ENCODE measurements around the gene KCNMB1. TPM values are rescaled to one million over a fixed set of nuclear protein-coding genes. Genes with fewer than 3 reads are reported as not detected.

The KCNMB1 gene
- total RNA-seq, 2 experiments from 2014 or later: 0.05 TPM; not detected in 1

- CTCF ChIA-PET: interaction anchor here (0.5 to 1.2 kb wide), 5 partner anchors 10 to 228 kb away, joined by 3 to 4 read pairs (median 4); no protein-coding TSS in a partner anchor
- Mint-ChIP-seq H3K4me3 (no peak overlapping the region), H3K36me3 (ENCODE audit: low read depth) (no peaks in the 10 kb centered on the region), H3K27me3 (ENCODE audit: low read depth) (no peaks in the 10 kb centered on the region), H3K27ac (no peak overlapping the region), H3K9me3 (no peaks in the 10 kb centered on the region), H3K4me1 (ENCODE audit: low read depth) (peaks cover under 1% of the 10 kb centered on the region)
- intact Hi-C loops (cut with micrococcal nuclease): no loop called here
- no peak for DNase-seq
These were observed 21.9 kb upstream of the KCNMB1 start for GRCh38 chr5:170411100-170411499.

GRCh38 chr5:170410401-170410800 is 21.2 kb upstream of the KCNMB1 start:
- no peaks in the 10 kb centered on the region for H3K4me1 Mint-ChIP-seq (ENCODE audit: low read depth)

GRCh38 chr5:170408877-170409660 is 19.9 kb upstream of the KCNMB1 start:
- CTCF ChIA-PET: interaction anchor here (3.6 kb wide), 1 partner anchor 10 kb away, joined by 9 read pairs; no protein-coding TSS in a partner anchor
- Mint-ChIP-seq H3K4me3 (no peak overlapping the region), H3K27ac (no peak overlapping the region), H3K36me3 (ENCODE audit: low read depth) (no peaks in the 10 kb centered on the region), H3K4me1 (ENCODE audit: low read depth) (no peaks in the 10 kb centered on the region), H3K9me3 (no peaks in the 10 kb centered on the region), H3K27me3 (ENCODE audit: low read depth) (no peaks in the 10 kb centered on the region)
- intact Hi-C loops (cut with micrococcal nuclease): no loop called here
- no peak for DNase-seq

More at GRCh38 chr5:170410401-170410800, 21.2 kb upstream of the KCNMB1 start:
- Mint-ChIP-seq H3K27me3 (ENCODE audit: low read depth) (no peaks in the 10 kb centered on the region), H3K4me3 (no peak overlapping the region), H3K27ac (no peak overlapping the region), H3K9me3 (no peaks in the 10 kb centered on the region), H3K36me3 (ENCODE audit: low read depth) (no peaks in the 10 kb centered on the region)
- intact Hi-C loops (cut with micrococcal nuclease): no loop called here
- DNase-seq: no peak
- CTCF ChIA-PET: interaction anchor here (0.5 to 1.2 kb wide), 5 partner anchors 9 to 227 kb away, joined by 3 to 4 read pairs (median 4); no protein-coding TSS in a partner anchor

GRCh38 chr5:170408226-170408625 is 19.1 kb upstream of the KCNMB1 start:
- DNase-seq: no peak
- H3K9me3 Mint-ChIP-seq: no peaks in the 10 kb centered on the region
- H3K4me1 Mint-ChIP-seq (ENCODE audit: low read depth): no peaks in the 10 kb centered on the region
- no peaks in the 10 kb centered on the region for H3K27me3 Mint-ChIP-seq (ENCODE audit: low read depth)
- intact Hi-C loops (cut with micrococcal nuclease): no loop called here
- CTCF ChIA-PET: interaction anchor here (1.0 to 3.6 kb wide), 3 partner anchors 11 to 223 kb away, joined by 4 to 9 read pairs (median 4); no protein-coding TSS in a partner anchor
- H3K4me3 Mint-ChIP-seq: no peak overlapping the region
- H3K27ac Mint-ChIP-seq: no peak overlapping the region
- no peaks in the 10 kb centered on the region for H3K36me3 Mint-ChIP-seq (ENCODE audit: low read depth)

GRCh38 chr5:170407062-170407461 is 17.9 kb upstream of the KCNMB1 start:
- CTCF ChIA-PET: interaction anchor here (3.6 kb wide), 1 partner anchor 12 kb away, joined by 9 read pairs; no protein-coding TSS in a partner anchor
- Mint-ChIP-seq H3K36me3 (ENCODE audit: low read depth) (no peaks in the 10 kb centered on the region), H3K27ac (no peak overlapping the region), H3K27me3 (ENCODE audit: low read depth) (no peaks in the 10 kb centered on the region), H3K9me3 (no peaks in the 10 kb centered on the region), H3K4me1 (ENCODE audit: low read depth) (no peaks in the 10 kb centered on the region), H3K4me3 (no peak overlapping the region)
- DNase-seq: no peak
- intact Hi-C loops (cut with micrococcal nuclease): no loop called here

GRCh38 chr5:170405817-170406216 is 16.6 kb upstream of the KCNMB1 start:
- no peaks in the 10 kb centered on the region for H3K4me1 Mint-ChIP-seq (ENCODE audit: low read depth)
- no peaks in the 10 kb centered on the region for H3K9me3 Mint-ChIP-seq
- CTCF ChIA-PET: interaction anchor here (0.6 to 3.6 kb wide), 3 partner anchors 13 to 17 kb away, joined by 3 to 9 read pairs (median 4); no protein-coding TSS in a partner anchor
- no peaks in the 10 kb centered on the region for H3K36me3 Mint-ChIP-seq (ENCODE audit: low read depth)
- DNase-seq: no peak
- H3K4me3 Mint-ChIP-seq: no peak overlapping the region
- no peaks in the 10 kb centered on the region for H3K27me3 Mint-ChIP-seq (ENCODE audit: low read depth)
- no peak overlapping the region for H3K27ac Mint-ChIP-seq
- intact Hi-C loops (cut with micrococcal nuclease): no loop called here

- no peaks in the 10 kb centered on the region for H3K36me3 Mint-ChIP-seq (ENCODE audit: low read depth)
These were observed 15.2 kb upstream of the KCNMB1 start for GRCh38 chr5:170404398-170404797.

GRCh38 chr5:170403675-170404074 is 14.5 kb upstream of the KCNMB1 start:
- DNase-seq: no peak
- Mint-ChIP-seq H3K27ac (no peak overlapping the region), H3K4me3 (no peak overlapping the region), H3K27me3 (ENCODE audit: low read depth) (no peaks in the 10 kb centered on the region), H3K4me1 (ENCODE audit: low read depth) (no peaks in the 10 kb centered on the region), H3K36me3 (ENCODE audit: low read depth) (no peaks in the 10 kb centered on the region), H3K9me3 (no peaks in the 10 kb centered on the region)
- intact Hi-C loops (cut with micrococcal nuclease): no loop called here
- CTCF ChIA-PET: interaction anchor here (0.9 to 1.7 kb wide), 5 partner anchors 15 to 180 kb away, joined by 3 to 5 read pairs (median 4); no protein-coding TSS in a partner anchor

More at GRCh38 chr5:170404398-170404797, 15.2 kb upstream of the KCNMB1 start:
- no peak for DNase-seq
- intact Hi-C loops (cut with micrococcal nuclease): no loop called here
- no peaks in the 10 kb centered on the region for H3K4me1 Mint-ChIP-seq (ENCODE audit: low read depth)
- no peak overlapping the region for H3K4me3 Mint-ChIP-seq
- no peaks in the 10 kb centered on the region for H3K9me3 Mint-ChIP-seq
- H3K27me3 Mint-ChIP-seq (ENCODE audit: low read depth): no peaks in the 10 kb centered on the region
- H3K27ac Mint-ChIP-seq: no peak overlapping the region
- CTCF ChIA-PET: interaction anchor here (0.9 to 1.7 kb wide), 5 partner anchors 14 to 181 kb away, joined by 3 to 5 read pairs (median 4); no protein-coding TSS in a partner anchor

- intact Hi-C loops (cut with micrococcal nuclease): no loop called here
- H3K36me3 Mint-ChIP-seq (ENCODE audit: low read depth): no peaks in the 10 kb centered on the region
These were observed 13.3 kb upstream of the KCNMB1 start for GRCh38 chr5:170402508-170402907.

GRCh38 chr5:170397059-170397458 is 7.9 kb upstream of the KCNMB1 start:
- Mint-ChIP-seq H3K9me3 (no peaks in the 10 kb centered on the region), H3K27me3 (ENCODE audit: low read depth) (no peaks in the 10 kb centered on the region), H3K27ac (no peak overlapping the region), H3K36me3 (ENCODE audit: low read depth) (no peaks in the 10 kb centered on the region), H3K4me3 (no peak overlapping the region), H3K4me1 (ENCODE audit: low read depth) (peaks cover 18% of the 10 kb centered on the region)
- DNase-seq: no peak
- intact Hi-C loops (cut with micrococcal nuclease): no loop called here
- CTCF ChIA-PET: interaction anchor here (1.3 kb wide), 1 partner anchor 38 kb away, joined by 3 read pairs; no protein-coding TSS in a partner anchor

More at GRCh38 chr5:170402508-170402907, 13.3 kb upstream of the KCNMB1 start:
- no peak for DNase-seq
- CTCF ChIA-PET: interaction anchor here (1.7 kb wide), 1 partner anchor 31 kb away, joined by 4 read pairs; no protein-coding TSS in a partner anchor
- H3K27ac Mint-ChIP-seq: no peak overlapping the region
- no peaks in the 10 kb centered on the region for H3K27me3 Mint-ChIP-seq (ENCODE audit: low read depth)
- H3K4me1 Mint-ChIP-seq (ENCODE audit: low read depth): no peaks in the 10 kb centered on the region
- H3K9me3 Mint-ChIP-seq: no peaks in the 10 kb centered on the region
- no peak overlapping the region for H3K4me3 Mint-ChIP-seq

GRCh38 chr5:170393958-170394357 is 4.8 kb upstream of the KCNMB1 start:
- Mint-ChIP-seq H3K27me3 (ENCODE audit: low read depth) (no peaks in the 10 kb centered on the region), H3K4me3 (no peak overlapping the region), H3K36me3 (ENCODE audit: low read depth) (no peaks in the 10 kb centered on the region), H3K4me1 (ENCODE audit: low read depth) (peaks cover 26% of the 10 kb centered on the region), H3K27ac (no peak overlapping the region), H3K9me3 (no peaks in the 10 kb centered on the region)
- CTCF ChIA-PET: interaction anchor here (1.3 kb wide), 1 partner anchor 127 kb away, joined by 3 read pairs; no protein-coding TSS in a partner anchor
- no peak for DNase-seq
- intact Hi-C loops (cut with micrococcal nuclease): loop anchor here (1.0 kb wide), 2 partner anchors 178 to 691 kb away; no protein-coding TSS in a partner anchor

- CTCF ChIA-PET: no interaction called here
These were observed 4.1 kb upstream of the KCNMB1 start for GRCh38 chr5:170393235-170393634.

More at GRCh38 chr5:170393235-170393634, 4.1 kb upstream of the KCNMB1 start:
- Mint-ChIP-seq H3K36me3 (ENCODE audit: low read depth) (no peaks in the 10 kb centered on the region), H3K27ac (peak overlapping the region; percentile 3), H3K9me3 (no peaks in the 10 kb centered on the region), H3K4me1 (ENCODE audit: low read depth) (peaks cover 26% of the 10 kb centered on the region), H3K4me3 (peak overlapping the region; percentile 3), H3K27me3 (ENCODE audit: low read depth) (no peaks in the 10 kb centered on the region)
- intact Hi-C loops (cut with micrococcal nuclease): loop anchor here (1.0 kb wide), 2 partner anchors 179 to 690 kb away; no protein-coding TSS in a partner anchor
- peak; percentile 80 for DNase-seq
